Measurements from ENCODE around the gene SMC2.

Gene SMC2

GRCh38 chr9:104142799-104143549 is 48.9 kb downstream of the SMC2 start:
- no peaks in the 10 kb centered on the region for H3K27me3 Mint-ChIP-seq (ENCODE audit: low read depth, poor library complexity)

GRCh38 chr9:104143550-104143910 is 49.4 kb downstream of the SMC2 start:
- Mint-ChIP-seq H3K4me3 (no peak overlapping the region), H3K4me1 (no peaks in the 10 kb centered on the region), H3K27ac (no peak overlapping the region), H3K9me3 (peaks cover 1% of the 10 kb centered on the region), H3K36me3 (ENCODE audit: low read depth) (peaks cover 59% of the 10 kb centered on the region), H3K27me3 (ENCODE audit: low read depth, poor library complexity) (no peaks in the 10 kb centered on the region)
- no peak for TF ChIP-seq CTCF (IDR thresholded peaks at IDR 0.05)
- no peak for DNase-seq

More at GRCh38 chr9:104142799-104143549, 48.9 kb downstream of the SMC2 start:
- no peak for TF ChIP-seq CTCF (IDR thresholded peaks at IDR 0.05)
- no peak for DNase-seq
- Mint-ChIP-seq H3K36me3 (ENCODE audit: low read depth) (peaks cover 58% of the 10 kb centered on the region), H3K4me1 (no peaks in the 10 kb centered on the region), H3K27ac (peak overlapping the region; percentile 69), H3K4me3 (no peak overlapping the region), H3K9me3 (no peaks in the 10 kb centered on the region)

- H3K4me1 Mint-ChIP-seq = no peaks in the 10 kb centered on the region
- H3K9me3 Mint-ChIP-seq = peaks cover 3% of the 10 kb centered on the region
- no peak for DNase-seq
- no peak overlapping the region for H3K27ac Mint-ChIP-seq
- H3K36me3 Mint-ChIP-seq (ENCODE audit: low read depth) = peaks cover 52% of the 10 kb centered on the region
- no peak overlapping the region for H3K4me3 Mint-ChIP-seq
- H3K27me3 Mint-ChIP-seq (ENCODE audit: low read depth, poor library complexity) = no peaks in the 10 kb centered on the region
- no peak for TF ChIP-seq CTCF (IDR thresholded peaks at IDR 0.05)
Measured at GRCh38 chr9:104144336-104144735, 50.2 kb downstream of the SMC2 start.

GRCh38 chr9:104173067-104173466 is 79.0 kb downstream of the SMC2 start:
- no peak for DNase-seq
- Mint-ChIP-seq H3K27ac (no peak overlapping the region), H3K4me3 (no peak overlapping the region), H3K27me3 (ENCODE audit: low read depth, poor library complexity) (no peaks in the 10 kb centered on the region), H3K36me3 (ENCODE audit: low read depth) (peaks cover 7% of the 10 kb centered on the region), H3K4me1 (no peaks in the 10 kb centered on the region), H3K9me3 (peaks cover 12% of the 10 kb centered on the region)
- TF ChIP-seq CTCF (IDR thresholded peaks at IDR 0.05) = no peak

- peak; percentile 38 for TF ChIP-seq CTCF (IDR thresholded peaks at IDR 0.05)
Measured at GRCh38 chr9:104177003-104177611, 83.0 kb downstream of the SMC2 start.

GRCh38 chr9:104177676-104178075 is 83.6 kb downstream of the SMC2 start:
- H3K9me3 Mint-ChIP-seq = peaks cover 13% of the 10 kb centered on the region
- H3K27me3 Mint-ChIP-seq (ENCODE audit: low read depth, poor library complexity) = no peaks in the 10 kb centered on the region
- H3K4me3 Mint-ChIP-seq = no peak overlapping the region
- no peaks in the 10 kb centered on the region for H3K4me1 Mint-ChIP-seq
- no peak for DNase-seq
- no peaks in the 10 kb centered on the region for H3K36me3 Mint-ChIP-seq (ENCODE audit: low read depth)
- TF ChIP-seq CTCF (IDR thresholded peaks at IDR 0.05) = no peak
- H3K27ac Mint-ChIP-seq = no peak overlapping the region

More at GRCh38 chr9:104177003-104177611, 83.0 kb downstream of the SMC2 start:
- Mint-ChIP-seq H3K9me3 (peaks cover 13% of the 10 kb centered on the region), H3K27ac (no peak overlapping the region), H3K36me3 (ENCODE audit: low read depth) (no peaks in the 10 kb centered on the region), H3K4me3 (no peak overlapping the region), H3K27me3 (ENCODE audit: low read depth, poor library complexity) (no peaks in the 10 kb centered on the region), H3K4me1 (no peaks in the 10 kb centered on the region)
- DNase-seq = no peak
